Liver (tissue), 9 donors: ENCODE results near the gene ATOX1. TPM values are rescaled to one million over a fixed set of nuclear protein-coding genes. Genes with fewer than 3 reads are reported as not detected.
A peak's percentile ranks its signal among the peaks of the same experiment; 100 is the strongest.

Source experiments
- DNase-seq: peaks from one replicate; pipeline ENCODE4 v3.0.0-alpha.2; 2017; ENCODE audit warnings: low spot score
- H3K27ac ChIP-seq, 2 donors: one replicate each; pipeline ENCODE4 v1.7.0; 2013; ENCODE audit warnings: inconsistent platforms in 2 of 2, low read length in 2 of 2, control low read depth in 1 of 2, low read depth in 1 of 2, mild to moderate bottlenecking in 1 of 2
- H3K27me3 ChIP-seq, 4 donors: one replicate each; pipeline versions ENCODE4 v1.6.1 to v1.7.0; 2013; ENCODE audit warnings: low read length in 3 of 4, inconsistent platforms in 1 of 4, mild to moderate bottlenecking in 1 of 4, moderate library complexity in 1 of 4; ENCODE audit not compliant: control insufficient read depth in 4 of 4, insufficient read depth in 4 of 4
- H3K36me3 ChIP-seq, 4 donors: one replicate each; pipeline versions ENCODE4 v1.6.1 to v1.7.0; 2013; ENCODE audit warnings: low read length in 3 of 4, mild to moderate bottlenecking in 3 of 4, low read depth in 1 of 4, moderate library complexity in 1 of 4; ENCODE audit not compliant: control insufficient read depth in 4 of 4, insufficient read depth in 3 of 4
- H3K4me1 ChIP-seq, 4 donors: one replicate each; pipeline versions ENCODE4 v1.6.1 to v1.7.0; 2013; ENCODE audit warnings: low read length in 3 of 4, mild to moderate bottlenecking in 3 of 4, moderate library complexity in 1 of 4; ENCODE audit not compliant: control insufficient read depth in 4 of 4, insufficient read depth in 4 of 4
- H3K4me3 ChIP-seq, 3 donors: one replicate each; pipeline versions ENCODE4 v1.6.1 to v1.7.0; 2013; ENCODE audit warnings: low read length in 3 of 3, control low read depth in 1 of 3, low read depth in 1 of 3, mild to moderate bottlenecking in 1 of 3
- H3K9ac ChIP-seq, 2 donors: one replicate each; pipeline ENCODE4 v1.7.0; 2013; ENCODE audit warnings: low read length in 2 of 2, mild to moderate bottlenecking in 2 of 2, moderate library complexity in 2 of 2, control low read depth in 1 of 2, low read depth in 1 of 2
- H3K9me3 ChIP-seq, 4 donors: one replicate each; pipeline versions ENCODE4 v1.6.1 to v1.7.0; 2013; ENCODE audit warnings: low read length in 3 of 4; ENCODE audit not compliant: control insufficient read depth in 4 of 4
- ATF3 ChIP-seq: IDR thresholded peaks from 2 replicates; pipeline ENCODE4 v1.6.1; 2016; ENCODE audit warnings: antibody characterized with exemption
- CTCF ChIP-seq: fragments of 150-350 bp; IDR thresholded peaks from 2 replicates; pipeline ENCODE4 v1.5.1; 2017; ENCODE audit warnings: improper control_type of control experiment, low read depth, low read length; ENCODE audit not compliant: missing input control
- EGR1 ChIP-seq, 2 donors: IDR thresholded peaks; 2 replicates each; pipeline ENCODE4 v1.6.1; 2016 to 2018; ENCODE audit warnings: antibody characterized with exemption in 2 of 2, low read depth in 2 of 2
- FOXA2 ChIP-seq: IDR thresholded peaks from 2 replicates; pipeline ENCODE4 v1.6.1; 2016; ENCODE audit warnings: antibody characterized with exemption
- GABPA ChIP-seq, 2 donors: IDR thresholded peaks in 1 of 2; conservative IDR thresholded peaks in 1 of 2; 2 replicates each; pipeline ENCODE4 v1.6.1; 2016; ENCODE audit warnings: antibody characterized with exemption in 2 of 2, mild to moderate bottlenecking in 1 of 2, moderate library complexity in 1 of 2
- HNF4A ChIP-seq, 2 donors: conservative IDR thresholded peaks; 2 replicates each; pipeline ENCODE4 v1.6.1; 2016; ENCODE audit warnings: antibody characterized with exemption in 2 of 2, mild to moderate bottlenecking in 2 of 2
- HNF4G ChIP-seq: IDR thresholded peaks from 2 replicates; pipeline ENCODE4 v1.6.1; 2016; ENCODE audit warnings: antibody characterized with exemption
- JUND ChIP-seq, 2 donors: IDR thresholded peaks; 2 replicates each; pipeline ENCODE4 v1.6.1; 2016; ENCODE audit warnings: antibody characterized with exemption in 2 of 2
- MAX ChIP-seq: IDR thresholded peaks from 2 replicates; pipeline ENCODE4 v1.6.1; 2016; ENCODE audit warnings: antibody characterized with exemption
- NR2F2 ChIP-seq: IDR thresholded peaks from 2 replicates; pipeline ENCODE4 v1.6.1; 2016; ENCODE audit warnings: antibody characterized with exemption
- RAD21 ChIP-seq, 2 donors: IDR thresholded peaks; 2 replicates each; pipeline ENCODE4 v1.6.1; 2016; ENCODE audit warnings: antibody characterized with exemption in 2 of 2, mild to moderate bottlenecking in 2 of 2
- REST ChIP-seq: IDR thresholded peaks from 2 replicates; pipeline ENCODE4 v1.6.1; 2016; ENCODE audit warnings: antibody characterized with exemption, mild to moderate bottlenecking
- RXRA ChIP-seq, 2 donors: IDR thresholded peaks; 2 replicates each; pipeline ENCODE4 v1.6.1; 2017 to 2018; ENCODE audit warnings: antibody characterized with exemption in 2 of 2, mild to moderate bottlenecking in 1 of 2
- SP1 ChIP-seq: IDR thresholded peaks from 2 replicates; pipeline ENCODE4 v1.6.1; 2018; ENCODE audit warnings: antibody characterized with exemption, mild to moderate bottlenecking
- TAF1 ChIP-seq: conservative IDR thresholded peaks from 2 replicates; pipeline ENCODE4 v1.6.1; 2016; ENCODE audit warnings: antibody characterized with exemption, mild to moderate bottlenecking
- YY1 ChIP-seq: IDR thresholded peaks from 2 replicates; pipeline ENCODE4 v1.6.1; 2016; ENCODE audit warnings: antibody characterized with exemption, mild to moderate bottlenecking
- ZBTB33 ChIP-seq: IDR thresholded peaks from 2 replicates; pipeline ENCODE4 v1.6.1; 2016; ENCODE audit warnings: antibody characterized with exemption
- WGBS: extraction: QIAGEN DNeasy Blood & Tissue Kit; methylation state at CpG from one replicate; pipeline ENCODE4 v1.1.7; 2013; 5-methylcytosine and 5-hydroxymethylcytosine counted together
- polyA plus RNA-seq, 2 donors: library from polyadenylated mRNA; stranded (reverse) in 1 of 2; unstranded in 1 of 2; fragments of 200-250 nt in 1 of 2; fragments of >200 nt in 1 of 2; fragmentation: Nextera tagmentation in 1 of 2; extraction: Ambion mirVana in 1 of 2; gene quantifications; one replicate each; pipeline versions ENCODE4 v1.2.1 to v1.2.3, GENCODE V29; 2013 to 2015
- total RNA-seq, 2 donors: library from RNA; depleted of rRNA; stranded (reverse); fragments of >200 nt; gene quantifications; one replicate each; pipeline ENCODE4 v1.2.3, GENCODE V29; 2014
- donor health status: healthy.
- donor health status: healthy.
- donor health status: healthy.
- donor health status: healthy.
- donor health status: healthy.

ATOX1 gene
- total and polyA plus RNA-seq, 4 donors: 25.9 to 307 (median 95.6) TPM

GRCh38 chr5:151739395-151739794, 19.0 kb downstream of the ATOX1 start:
- 91% methylated on average over 2 of the region's 2 CpGs for WGBS
- Histone ChIP-seq H3K36me3 (peaks cover 0 to 9% (median 4%) of the 10 kb centered on the region in 4 donors), H3K27ac (no peak overlapping the region), H3K4me3 (no peak overlapping the region), H3K9me3 (no peaks in the 10 kb centered on the region), H3K9ac (no peak overlapping the region), H3K4me1 (peaks cover 0 to 4% (median 0%) of the 10 kb centered on the region in 4 donors), H3K27me3 (no peaks in the 10 kb centered on the region)
- TF ChIP-seq HNF4A (conservative IDR thresholded peaks at IDR 0.05) (no peak), HNF4G (no peak), JUND (IDR thresholded peaks at IDR 0.05) (no peak), GABPA (IDR thresholded peaks at IDR 0.05 in 1 of 2, conservative IDR thresholded peaks at IDR 0.05 in 1 of 2) (no peak), ATF3 (no peak), TAF1 (no peak)
- no peak for DNase-seq

- Histone ChIP-seq H3K27me3 (no peaks in the 10 kb centered on the region), H3K9me3 (no peaks in the 10 kb centered on the region), H3K4me1 (peaks cover 0 to 4% (median 0%) of the 10 kb centered on the region in 4 donors), H3K27ac (no peak overlapping the region), H3K36me3 (peaks cover 0 to 8% (median 3%) of the 10 kb centered on the region in 4 donors), H3K9ac (no peak overlapping the region), H3K4me3 (no peak overlapping the region)
- DNase-seq: no peak
- peak; percentile 56 for TF ChIP-seq NR2F2
- TF ChIP-seq RAD21 (IDR thresholded peaks at IDR 0.05): peak; percentile 4 to 9
- TF ChIP-seq GABPA (IDR thresholded peaks at IDR 0.05 in 1 of 2, conservative IDR thresholded peaks at IDR 0.05 in 1 of 2): no peak
- 61% methylated on average over 9 of the region's 9 CpGs for WGBS
Measured at GRCh38 chr5:151738125-151738848, 20.1 kb downstream of the ATOX1 start.

GRCh38 chr5:151737431-151737830, 21.0 kb downstream of the ATOX1 start:
- no peak overlapping the region for H3K27ac ChIP-seq
- H3K27me3 ChIP-seq: no peaks in the 10 kb centered on the region
- H3K9ac ChIP-seq: no peak overlapping the region
- H3K4me3 ChIP-seq: no peak overlapping the region
- DNase-seq: no peak
- peaks cover 0 to 4% (median 0%) of the 10 kb centered on the region in 4 donors for H3K4me1 ChIP-seq
- 90% methylated on average over 3 of the region's 3 CpGs for WGBS
- H3K9me3 ChIP-seq: no peaks in the 10 kb centered on the region
- H3K36me3 ChIP-seq: peaks cover 0 to 4% (median 1%) of the 10 kb centered on the region in 4 donors
- no peak for TF ChIP-seq ATF3
- no peak for TF ChIP-seq REST
- no peak for TF ChIP-seq CTCF
- no peak for TF ChIP-seq GABPA (IDR thresholded peaks at IDR 0.05 in 1 of 2, conservative IDR thresholded peaks at IDR 0.05 in 1 of 2)
- TF ChIP-seq MAX: no peak
- no peak for TF ChIP-seq ZBTB33
- no peak for TF ChIP-seq HNF4G
- no peak for TF ChIP-seq EGR1 (IDR thresholded peaks at IDR 0.05; ENCODE audit: low read depth in 2 of 2)
- no peak for TF ChIP-seq NR2F2
- TF ChIP-seq RAD21 (IDR thresholded peaks at IDR 0.05): no peak
- TF ChIP-seq RXRA (IDR thresholded peaks at IDR 0.05): no peak
- no peak for TF ChIP-seq FOXA2
- no peak for TF ChIP-seq TAF1
- TF ChIP-seq SP1: no peak
- TF ChIP-seq YY1: no peak
- TF ChIP-seq HNF4A (conservative IDR thresholded peaks at IDR 0.05): no peak
